GM12892 (cell line): Measurements from ENCODE around the gene LARGE1.

Experiments
- POLR2A ChIP-seq: IDR thresholded peaks from 2 replicates; pipeline ENCODE4 v1.6.1; 2011; ENCODE audit warnings: low read depth, low read length, control low read depth
- POLR2AphosphoS5 ChIP-seq: IDR thresholded peaks from 2 replicates; pipeline ENCODE4 v1.6.1; 2011; ENCODE audit warnings: low read depth, low read length, control low read depth
- TAF1 ChIP-seq: IDR thresholded peaks from 2 replicates; pipeline ENCODE4 v1.6.1; 2011; ENCODE audit warnings: low read depth, mild to moderate bottlenecking, control low read depth, low read length, borderline replicate concordance

- no peak for TF ChIP-seq TAF1
- TF ChIP-seq POLR2A: no peak
- TF ChIP-seq POLR2AphosphoS5: no peak
Measured at GRCh38 chr22:33353502-33353901, 566.8 kb downstream of the LARGE1 start.
